ENCODE data around the gene CLASP1.
"Not testable (repeated sequence)": the region's sequence is repeated elsewhere in the genome, so short reads cannot be mapped to it uniquely, and the experiment has no call there.

CLASP1 gene

GRCh38 chr2:121663434-121663833 is 14.2 kb upstream of the CLASP1 start:
- in situ Hi-C loops (cut with HindIII; ENCODE audit: low sequenced_read_pairs) = no loop called here

GRCh38 chr2:121662656-121663055 is 13.4 kb upstream of the CLASP1 start:
- in situ Hi-C loops (cut with HindIII; ENCODE audit: low sequenced_read_pairs) = no loop called here

- in situ Hi-C loops (cut with HindIII; ENCODE audit: low sequenced_read_pairs) = no loop called here
These were observed 10.7 kb upstream of the CLASP1 start for GRCh38 chr2:121659933-121660332.

GRCh38 chr2:121658393-121658792 is 9.1 kb upstream of the CLASP1 start:
- in situ Hi-C loops (cut with HindIII; ENCODE audit: low sequenced_read_pairs) = not testable (repeated sequence)

GRCh38 chr2:121653035-121653434 is 3.8 kb upstream of the CLASP1 start:
- in situ Hi-C loops (cut with HindIII; ENCODE audit: low sequenced_read_pairs) = no loop called here

- in situ Hi-C loops (cut with HindIII; ENCODE audit: low sequenced_read_pairs) = no loop called here
These were observed 1.2 kb upstream of the CLASP1 start for GRCh38 chr2:121650315-121650930.

- in situ Hi-C loops (cut with HindIII; ENCODE audit: low sequenced_read_pairs) = no loop called here
These were observed 493 bp upstream of the CLASP1 start for GRCh38 chr2:121649596-121650314.

- in situ Hi-C loops (cut with HindIII; ENCODE audit: low sequenced_read_pairs) = no loop called here
These were observed 785 bp downstream of the CLASP1 start for GRCh38 chr2:121648206-121649148.

GRCh38 chr2:121647396-121647795 is 1.9 kb downstream of the CLASP1 start:
- in situ Hi-C loops (cut with HindIII; ENCODE audit: low sequenced_read_pairs) = no loop called here

GRCh38 chr2:121644715-121645114 is 4.5 kb downstream of the CLASP1 start:
- in situ Hi-C loops (cut with HindIII; ENCODE audit: low sequenced_read_pairs) = no loop called here

- in situ Hi-C loops (cut with HindIII; ENCODE audit: low sequenced_read_pairs) = no loop called here
These were observed 5.4 kb downstream of the CLASP1 start for GRCh38 chr2:121643877-121644276.

- in situ Hi-C loops (cut with HindIII; ENCODE audit: low sequenced_read_pairs) = no loop called here
These were observed 8.6 kb downstream of the CLASP1 start for GRCh38 chr2:121640380-121641316.

GRCh38 chr2:121639846-121640245 is 9.4 kb downstream of the CLASP1 start:
- in situ Hi-C loops (cut with HindIII; ENCODE audit: low sequenced_read_pairs) = not testable (repeated sequence)

GRCh38 chr2:121638333-121638732 is 10.9 kb downstream of the CLASP1 start:
- in situ Hi-C loops (cut with HindIII; ENCODE audit: low sequenced_read_pairs) = no loop called here

- in situ Hi-C loops (cut with HindIII; ENCODE audit: low sequenced_read_pairs) = no loop called here
These were observed 13.9 kb downstream of the CLASP1 start for GRCh38 chr2:121635371-121635770.

- in situ Hi-C loops (cut with HindIII; ENCODE audit: low sequenced_read_pairs) = no loop called here
These were observed 14.6 kb downstream of the CLASP1 start for GRCh38 chr2:121634354-121635307.

- in situ Hi-C loops (cut with HindIII; ENCODE audit: low sequenced_read_pairs) = no loop called here
These were observed 15.8 kb downstream of the CLASP1 start for GRCh38 chr2:121633463-121633862.

GRCh38 chr2:121627525-121628050 is 21.7 kb downstream of the CLASP1 start:
- in situ Hi-C loops (cut with HindIII; ENCODE audit: low sequenced_read_pairs) = no loop called here

All from endothelial cell of hepatic sinusoid (primary cell).